Measurements from ENCODE around the gene PLAGL1.
A peak's percentile ranks its signal among the peaks of the same experiment; 100 is the strongest.

PLAGL1 gene

GRCh38 chr6:143964674-143965081, 43.4 kb downstream of the PLAGL1 start:
- no peak for FAIRE-seq

- no peak for FAIRE-seq
Measured at GRCh38 chr6:143963158-143963919, 44.7 kb downstream of the PLAGL1 start.

GRCh38 chr6:143961886-143962878, 45.9 kb downstream of the PLAGL1 start:
- no peak for FAIRE-seq

- no peak for FAIRE-seq
Measured at GRCh38 chr6:143961066-143961465, 47.0 kb downstream of the PLAGL1 start.

GRCh38 chr6:143959927-143960326, 48.1 kb downstream of the PLAGL1 start:
- FAIRE-seq = no peak

GRCh38 chr6:143958839-143959399, 49.1 kb downstream of the PLAGL1 start:
- no peak for FAIRE-seq

GRCh38 chr6:143957679-143958274, 50.3 kb downstream of the PLAGL1 start:
- no peak for FAIRE-seq

GRCh38 chr6:143955971-143956370, 52.1 kb downstream of the PLAGL1 start:
- FAIRE-seq = no peak

GRCh38 chr6:143953922-143954321, 54.1 kb downstream of the PLAGL1 start:
- FAIRE-seq = no peak

GRCh38 chr6:143952947-143953701, 54.9 kb downstream of the PLAGL1 start:
- FAIRE-seq = no peak

- FAIRE-seq = no peak
Measured at GRCh38 chr6:143952060-143952778, 55.8 kb downstream of the PLAGL1 start.

GRCh38 chr6:143950875-143951274, 57.2 kb downstream of the PLAGL1 start:
- FAIRE-seq = no peak

- no peak for FAIRE-seq
Measured at GRCh38 chr6:143949962-143950361, 58.1 kb downstream of the PLAGL1 start.

GRCh38 chr6:143949535-143949934, 58.5 kb downstream of the PLAGL1 start:
- FAIRE-seq = no peak

GRCh38 chr6:143948208-143948607, 59.9 kb downstream of the PLAGL1 start:
- no peak for FAIRE-seq

- FAIRE-seq = no peak
Measured at GRCh38 chr6:143941852-143942627, 66.0 kb downstream of the PLAGL1 start.

- peak; percentile 94 for FAIRE-seq
Measured at GRCh38 chr6:143940011-143940597, 68.0 kb downstream of the PLAGL1 start.

GRCh38 chr6:143939364-143939763, 68.7 kb downstream of the PLAGL1 start:
- FAIRE-seq = no peak

GRCh38 chr6:143937668-143937970, 70.4 kb downstream of the PLAGL1 start:
- no peak for FAIRE-seq
